Common myeloid progenitor, CD34-positive (primary cell): ENCODE data around the gene ARHGAP26.
A peak's percentile ranks its signal among the peaks of the same experiment; 100 is the strongest.

ENCODE experiments used
- CTCF ChIA-PET: fragments of 350-600 bp; sonication (Branson Sonifier 250); formaldehyde crosslinking; loops from one replicate; lab custom pipeline; 2021; ENCODE audit warnings: antibody characterized with exemption; lab: Charles Lee
- POLR2A ChIA-PET: fragments of 350-600 bp; sonication (Branson Sonifier 250); formaldehyde crosslinking; loops from one replicate; lab custom pipeline; 2021; ENCODE audit warnings: antibody characterized with exemption; lab: Charles Lee
- DNase-seq, 3 donors: peaks; one replicate each; pipeline versions ENCODE4 v3.0.0 to v3.0.0-alpha.2; 2013
- H3K27ac ChIP-seq, 2 experiments: 1 replicate in 1 of 2; 2 replicates in 1 of 2; pipeline ENCODE4 v1.7.0; 2013; ENCODE audit warnings: inconsistent platforms in 2 of 2, low read length in 2 of 2, mild to moderate bottlenecking in 2 of 2, low read depth in 1 of 2, moderate library complexity in 1 of 2; ENCODE audit not compliant: severe bottlenecking in 2 of 2, insufficient read depth in 1 of 2, poor library complexity in 1 of 2
- H3K27me3 ChIP-seq, 5 experiments: replicated peaks in 2 of 5; 1 replicate in 3 of 5; 2 replicates in 2 of 5; pipeline versions ENCODE4 v1.6.1 to v1.7.0; 2013; ENCODE audit warnings: low read length in 4 of 5, mild to moderate bottlenecking in 2 of 5, moderate library complexity in 2 of 5, inconsistent platforms in 1 of 5; ENCODE audit not compliant: insufficient read depth in 5 of 5, control insufficient read depth in 4 of 5
- H3K36me3 ChIP-seq, 4 experiments: 1 replicate in 2 of 4; 2 replicates in 2 of 4; pipeline versions ENCODE4 v1.6.1 to v1.7.0; 2013; ENCODE audit warnings: low read length in 3 of 4, control low read depth in 1 of 4, mild to moderate bottlenecking in 1 of 4; ENCODE audit not compliant: control insufficient read depth in 4 of 4, insufficient read depth in 4 of 4
- H3K4me1 ChIP-seq, 4 experiments: 1 replicate in 3 of 4; 2 replicates in 1 of 4; pipeline versions ENCODE4 v1.6.1 to v1.7.1; 2013; ENCODE audit warnings: low read length in 3 of 4, mild to moderate bottlenecking in 3 of 4, control low read depth in 1 of 4, inconsistent platforms in 1 of 4, moderate library complexity in 1 of 4; ENCODE audit not compliant: control insufficient read depth in 4 of 4, insufficient read depth in 4 of 4; ENCODE audit errors: control extremely low read depth in 1 of 4
- H3K4me3 ChIP-seq, 7 experiments: 1 replicate in 4 of 7; 2 replicates in 3 of 7; pipeline versions ENCODE4 v1.5.1 to v1.7.0; 2013; ENCODE audit warnings: mild to moderate bottlenecking in 7 of 7, low read length in 6 of 7, moderate library complexity in 6 of 7, inconsistent platforms in 2 of 7, low read depth in 2 of 7, control low read depth in 1 of 7; ENCODE audit not compliant: insufficient read depth in 4 of 7, control insufficient read depth in 1 of 7; ENCODE audit errors: extremely low read depth in 1 of 7
- H3K9me3 ChIP-seq, 5 experiments: 1 replicate in 4 of 5; 2 replicates in 1 of 5; pipeline versions ENCODE4 v1.6.1 to v1.7.1; 2013; ENCODE audit warnings: low read length in 4 of 5, mild to moderate bottlenecking in 2 of 5, inconsistent platforms in 1 of 5, low read depth in 1 of 5, moderate library complexity in 1 of 5; ENCODE audit not compliant: control insufficient read depth in 4 of 5, insufficient read depth in 2 of 5; ENCODE audit errors: control extremely low read depth in 1 of 5
- WGBS: methylation state at CpG from one replicate; pipeline ENCODE4 v1.1.5; 2013; ENCODE audit not compliant: insufficient coverage; 5-methylcytosine and 5-hydroxymethylcytosine counted together

Gene ARHGAP26

DNA sequence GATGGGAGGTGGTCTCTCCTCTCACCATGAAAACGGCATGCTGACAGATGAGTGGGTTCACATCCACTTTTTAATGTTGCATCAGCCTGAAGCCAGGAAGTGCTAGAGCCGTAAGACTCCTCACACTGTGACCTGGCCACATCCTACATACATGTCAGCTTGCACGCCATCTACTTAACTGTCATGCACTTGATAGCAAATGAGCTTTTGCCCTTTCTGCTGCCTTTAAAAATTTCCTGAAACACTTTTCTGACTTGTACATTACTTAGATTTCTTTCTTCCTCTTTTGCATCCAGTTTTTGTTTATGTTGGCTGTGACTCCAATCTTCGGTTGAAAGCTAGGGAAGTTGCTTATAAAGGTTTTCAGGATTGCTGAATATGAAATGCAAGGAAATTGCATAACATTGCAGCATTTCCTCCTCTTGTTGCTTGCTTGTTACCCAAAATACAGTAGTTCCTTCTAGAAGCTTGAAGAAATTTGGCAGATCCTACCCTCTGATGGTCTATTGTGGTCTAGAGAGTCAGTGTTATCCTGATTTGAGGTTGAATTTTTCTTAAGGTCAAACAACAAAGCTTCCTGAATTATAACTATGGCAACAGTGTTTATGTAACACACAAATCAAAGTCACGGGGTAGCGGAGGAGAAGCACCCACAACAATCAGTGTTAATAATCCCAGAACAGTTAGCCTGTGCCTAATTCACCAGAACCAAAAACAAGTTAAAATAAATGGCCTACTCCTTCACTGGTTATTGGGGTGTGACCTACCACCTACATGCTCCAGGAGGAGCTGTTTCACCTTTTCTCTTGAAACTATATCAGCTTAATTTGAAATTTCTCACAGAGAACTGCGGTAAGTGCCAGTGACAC lies 232.5 kb downstream of the ARHGAP26 start:
- Histone ChIP-seq H3K9me3 (no peaks in the 10 kb centered on the region), H3K4me1 (peaks cover 17 to 45% (median 28%) of the 10 kb centered on the region in 4 experiments), H3K4me3 (peak overlapping the region in 3 of 7 experiments; percentile 3 to 45 (median 33)), H3K36me3 (no peaks in the 10 kb centered on the region), H3K27me3 (no peaks in the 10 kb centered on the region), H3K27ac (peak overlapping the region; percentile 85 to 94)
- peak; percentile 92 to 98 (median 97) for DNase-seq
- CTCF ChIA-PET, result interaction anchor here (0.8 to 2.4 kb wide), 19 partner anchors 9 to 822 kb away, joined by 3 to 15 read pairs (median 4); partner anchors contain the start of gene NR3C1
- WGBS, result 8% methylated on average over 5 of the region's 7 CpGs
- POLR2A ChIA-PET, result interaction anchor here (1.2 kb wide), 1 partner anchor 26 kb away, joined by 3 read pairs; no protein-coding TSS in a partner anchor

DNA sequence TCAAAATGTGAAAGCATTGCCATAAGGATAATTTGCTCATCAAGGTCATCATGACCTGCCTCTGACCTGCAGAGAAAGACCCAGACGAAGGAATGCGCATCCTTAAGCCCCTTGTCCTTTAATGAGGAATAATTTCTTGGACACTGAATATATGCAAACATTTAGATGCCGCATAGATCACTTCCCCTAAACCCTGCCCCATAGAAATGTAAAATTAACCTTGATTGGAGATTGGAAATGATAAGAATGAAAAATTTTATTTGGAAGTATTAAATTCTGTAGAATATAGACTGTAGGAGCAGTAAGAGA lies 233.1 kb downstream of the ARHGAP26 start:
- Histone ChIP-seq H3K27me3 (no peaks in the 10 kb centered on the region), H3K36me3 (no peaks in the 10 kb centered on the region), H3K27ac (peak overlapping the region; percentile 85 to 94), H3K4me1 (peaks cover 17 to 40% (median 29%) of the 10 kb centered on the region in 4 experiments), H3K4me3 (peak overlapping the region in 1 of 7 experiments; percentile 6), H3K9me3 (no peaks in the 10 kb centered on the region)
- DNase-seq, result no peak
- WGBS, result 100% methylated on average over 1 of the region's 3 CpGs
- POLR2A ChIA-PET, result no interaction called here
- CTCF ChIA-PET, result interaction anchor here (0.8 to 2.4 kb wide), 15 partner anchors 8 to 821 kb away, joined by 3 to 15 read pairs (median 4); no protein-coding TSS in a partner anchor

DNA sequence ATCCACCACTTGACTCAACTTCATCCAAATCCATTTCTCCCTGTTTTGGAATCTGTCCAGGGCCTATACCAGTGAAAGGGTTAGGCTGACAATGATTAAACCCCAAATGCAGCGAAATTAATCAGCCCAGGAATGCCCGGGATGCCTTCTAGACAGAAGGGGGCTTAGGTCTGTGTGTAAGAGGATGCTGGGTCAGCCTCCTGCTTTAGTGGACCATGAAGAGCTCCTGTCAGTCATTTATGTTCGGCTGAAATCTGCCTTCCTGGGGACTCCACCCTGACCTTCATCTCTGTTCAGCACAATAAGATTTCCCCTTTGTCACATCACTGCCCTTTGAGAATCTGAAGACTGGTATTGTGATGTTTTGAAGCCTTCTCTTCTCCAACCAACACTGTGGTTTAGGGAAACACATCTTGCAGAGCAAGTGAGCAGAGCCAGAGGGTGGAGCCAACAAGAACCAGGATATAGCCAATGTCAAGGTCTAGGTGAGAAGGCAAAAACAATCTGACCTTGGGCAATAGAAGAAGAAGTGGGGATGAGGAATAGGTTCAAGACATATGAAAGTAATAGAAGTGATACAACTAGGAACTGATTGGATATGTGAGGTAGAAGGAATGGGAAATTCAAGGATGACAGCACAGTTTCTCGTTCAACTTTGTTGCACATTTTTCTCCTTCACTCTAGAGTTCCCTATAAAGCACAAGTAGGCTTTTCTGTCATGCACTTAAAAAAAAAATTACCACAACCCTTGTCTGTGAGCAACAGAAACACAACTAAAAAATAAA lies 234.4 kb downstream of the ARHGAP26 start:
- Histone ChIP-seq H3K36me3 (no peaks in the 10 kb centered on the region), H3K4me1 (peaks cover 17 to 44% (median 38%) of the 10 kb centered on the region in 4 experiments), H3K9me3 (no peaks in the 10 kb centered on the region), H3K4me3 (no peak overlapping the region), H3K27me3 (no peaks in the 10 kb centered on the region), H3K27ac (no peak overlapping the region)
- DNase-seq, result no peak
- ChIA-PET CTCF (interaction anchor here (1.1 kb wide), 1 partner anchor 88 kb away, joined by 3 read pairs; no protein-coding TSS in a partner anchor), POLR2A (no interaction called here)
- no CpG with 5 or more reads among the region's 4 CpGs for WGBS

DNA sequence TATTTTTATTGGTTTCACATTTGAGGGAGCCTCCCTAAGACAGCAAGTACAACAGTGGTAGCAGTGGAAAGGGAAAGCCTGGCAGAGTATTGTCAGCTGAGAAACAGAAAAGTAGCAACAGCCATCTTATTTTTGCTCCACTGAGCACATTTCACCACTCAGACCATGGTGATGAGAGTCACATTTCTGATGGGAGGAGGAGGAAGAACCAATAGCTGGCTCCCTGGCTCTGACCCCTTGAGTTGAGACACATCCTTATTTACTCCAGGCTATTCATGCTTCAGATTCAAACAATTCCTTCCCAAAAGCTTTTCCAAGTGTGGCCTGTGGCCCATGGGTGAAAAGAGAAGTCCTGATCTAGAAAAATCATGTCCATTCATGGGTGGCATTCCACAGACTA lies 236.3 kb downstream of the ARHGAP26 start:
- POLR2A ChIA-PET, result no interaction called here
- CTCF ChIA-PET, result interaction anchor here (0.6 to 1.6 kb wide), 3 partner anchors 11 to 73 kb away, joined by 3 read pairs; no protein-coding TSS in a partner anchor
- Histone ChIP-seq H3K27ac (no peak overlapping the region), H3K9me3 (no peaks in the 10 kb centered on the region), H3K27me3 (no peaks in the 10 kb centered on the region), H3K4me3 (no peak overlapping the region), H3K4me1 (peaks cover 14 to 37% (median 33%) of the 10 kb centered on the region in 4 experiments), H3K36me3 (no peaks in the 10 kb centered on the region)
- no peak for DNase-seq

DNA sequence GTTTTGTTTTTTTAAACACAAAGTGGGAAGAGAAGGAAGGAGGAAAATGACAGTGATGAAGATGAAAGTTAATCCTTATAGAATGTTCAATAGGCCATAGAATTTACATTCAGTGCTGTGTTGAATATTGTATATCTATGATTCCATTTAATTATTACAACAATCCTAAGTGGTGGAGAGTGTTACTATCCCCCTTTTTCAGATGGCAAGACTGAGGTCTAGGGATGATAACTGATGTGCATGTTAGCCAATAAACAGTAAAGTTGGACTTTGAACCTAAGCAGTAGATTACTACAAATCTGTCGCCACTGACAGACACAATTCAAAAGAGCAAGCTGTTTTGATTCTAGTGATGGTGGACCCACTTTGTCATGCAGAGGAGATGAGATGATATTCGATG lies 237.9 kb downstream of the ARHGAP26 start:
- 100% methylated on average over 1 of the region's 2 CpGs for WGBS
- peaks cover 7 to 23% (median 19%) of the 10 kb centered on the region in 4 experiments for H3K4me1 ChIP-seq
- POLR2A ChIA-PET, result no interaction called here
- no peaks in the 10 kb centered on the region for H3K27me3 ChIP-seq
- DNase-seq, result no peak
- H3K9me3 ChIP-seq, result no peaks in the 10 kb centered on the region
- no peaks in the 10 kb centered on the region for H3K36me3 ChIP-seq
- H3K4me3 ChIP-seq, result no peak overlapping the region
- no peak overlapping the region for H3K27ac ChIP-seq
- CTCF ChIA-PET, result interaction anchor here (0.9 to 1.6 kb wide), 3 partner anchors 74 to 86 kb away, joined by 3 to 4 read pairs (median 3); no protein-coding TSS in a partner anchor

DNA sequence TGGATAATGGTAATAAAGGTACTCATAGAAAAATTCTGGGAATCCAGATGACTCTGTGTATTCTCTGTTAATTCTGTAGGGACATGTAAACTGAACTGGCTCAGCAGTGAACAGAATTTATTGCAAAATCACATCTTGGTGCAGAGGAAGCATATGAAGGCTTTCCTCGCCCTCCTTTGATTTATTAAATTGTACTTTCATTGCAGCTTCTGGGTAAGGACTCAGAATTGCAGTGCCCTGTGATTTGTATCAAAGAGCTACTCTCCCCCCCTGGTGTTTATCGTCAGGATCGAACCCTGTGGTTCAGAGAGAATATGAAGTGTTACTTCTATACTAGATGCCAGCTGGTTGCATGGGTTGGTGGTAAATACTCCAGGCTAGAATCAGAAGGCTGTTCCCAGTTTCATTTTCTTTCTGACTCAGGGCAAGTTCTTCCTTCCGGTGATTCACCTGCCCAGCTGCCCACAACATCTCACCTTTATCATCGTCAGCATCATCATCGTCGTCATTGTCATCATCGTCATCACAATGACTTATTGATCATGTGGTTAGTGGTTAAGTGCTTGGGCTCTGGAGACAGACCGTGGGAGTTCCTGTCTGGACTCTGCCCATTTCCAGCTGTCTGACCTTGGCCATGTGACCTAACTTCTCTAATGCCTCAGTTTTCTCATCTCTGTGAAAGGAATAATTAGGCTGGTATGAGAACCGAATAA lies 238.8 kb downstream of the ARHGAP26 start:
- POLR2A ChIA-PET, result interaction anchor here (0.9 kb wide), 1 partner anchor 41 kb away, joined by 3 read pairs; no protein-coding TSS in a partner anchor
- Histone ChIP-seq H3K27ac (no peak overlapping the region), H3K4me3 (peak overlapping the region in 1 of 7 experiments; percentile 19), H3K9me3 (no peaks in the 10 kb centered on the region), H3K27me3 (no peaks in the 10 kb centered on the region), H3K36me3 (no peaks in the 10 kb centered on the region), H3K4me1 (peaks cover 0 to 14% (median 11%) of the 10 kb centered on the region in 4 experiments)
- CTCF ChIA-PET, result interaction anchor here (0.9 to 1.5 kb wide), 5 partner anchors 21 to 815 kb away, joined by 3 to 6 read pairs (median 4); no protein-coding TSS in a partner anchor
- peak; percentile 67 to 84 (median 75) for DNase-seq
- WGBS, result 33% methylated on average over 1 of the region's 10 CpGs
